Fibroblast of villous mesenchyme (primary cell): ENCODE results near the gene SETD7. TPM values are rescaled to one million over a fixed set of nuclear protein-coding genes. Genes with fewer than 3 reads are reported as not detected.
A peak's percentile ranks its signal among the peaks of the same experiment; 100 is the strongest.

ENCODE experiments used
- DNase-seq: peaks from one replicate; pipeline ENCODE4 v3.0.0-alpha.2; 2010; ENCODE audit warnings: low read depth
- H3K4me3 ChIP-seq: 2 replicates; pipeline ENCODE4 v1.5.1; 2011; ENCODE audit warnings: low read depth, mild to moderate bottlenecking, low read length
- CTCF ChIP-seq: IDR thresholded peaks from 2 replicates; pipeline ENCODE4 v1.5.1; 2012; ENCODE audit warnings: low read depth, mild to moderate bottlenecking, low read length; ENCODE audit not compliant: insufficient read depth
- total RNA-seq: library from RNA; depleted of rRNA; stranded (reverse); fragments of >200 nt; gene quantifications from 2 replicates; pipeline ENCODE4 v1.2.3, GENCODE V29; 2012

Gene SETD7
- total RNA-seq, 1 donor = 107 TPM

GRCh38 chr4:139534287-139534950 lies 21.6 kb downstream of the SETD7 start:
- DNase-seq = no peak
- H3K4me3 ChIP-seq = no peak overlapping the region
- no peak for TF ChIP-seq CTCF

- no peak for DNase-seq
- no peak for TF ChIP-seq CTCF
- no peak overlapping the region for H3K4me3 ChIP-seq
These were observed 22.5 kb downstream of the SETD7 start for GRCh38 chr4:139533511-139533910.

DNA sequence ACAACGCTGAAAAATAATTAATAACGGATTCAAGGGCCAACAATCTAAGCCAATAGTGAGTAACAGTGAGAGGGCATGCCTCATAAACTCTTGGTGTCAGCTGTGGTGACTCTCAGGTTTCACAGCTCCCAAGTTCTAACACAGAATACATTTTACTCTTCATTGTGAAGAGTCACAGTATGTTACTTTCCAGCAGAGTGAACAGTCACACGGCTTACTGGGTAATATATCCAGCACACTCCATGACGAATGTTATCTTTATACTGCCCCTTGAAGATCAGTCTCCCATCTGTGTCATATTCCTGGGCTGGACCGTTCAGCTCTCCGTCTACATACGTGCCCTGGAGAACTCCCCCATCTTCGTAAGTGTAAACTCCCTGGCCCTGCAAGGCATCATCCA lies 23.1 kb downstream of the SETD7 start:
- H3K4me3 ChIP-seq = no peak overlapping the region
- TF ChIP-seq CTCF = no peak
- DNase-seq = peak; percentile 67

DNA sequence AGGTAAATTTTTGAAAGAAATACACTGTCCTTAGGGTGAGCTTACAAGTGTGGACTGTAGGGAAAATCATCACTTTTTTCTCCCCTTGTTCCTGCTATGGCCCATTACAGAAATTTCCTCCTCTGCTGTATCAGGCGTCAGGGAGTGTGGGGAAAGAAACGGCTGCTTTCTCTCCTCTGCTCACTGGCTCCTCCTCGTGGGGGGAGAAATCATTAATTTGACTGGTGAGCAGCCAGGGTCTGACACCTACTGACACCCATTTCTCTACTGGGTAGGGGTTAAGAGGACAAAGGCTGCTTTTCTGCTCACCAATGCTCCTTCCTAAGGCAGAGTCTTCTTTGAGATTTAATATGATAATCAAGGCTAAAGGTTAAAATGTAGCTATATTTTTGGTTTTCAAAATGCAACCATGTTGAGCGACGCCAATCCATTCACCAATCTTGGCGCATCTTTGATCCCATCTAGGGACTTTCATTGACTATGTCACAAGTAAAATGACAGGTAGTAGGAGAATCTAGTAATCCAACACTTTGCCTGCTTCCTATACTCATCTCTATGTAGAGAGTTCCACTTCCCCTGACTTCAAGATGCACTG lies 25.1 kb downstream of the SETD7 start:
- H3K4me3 ChIP-seq = no peak overlapping the region
- peak; percentile 47 for DNase-seq
- TF ChIP-seq CTCF = peak; percentile 74

GRCh38 chr4:139528377-139529005 lies 27.5 kb downstream of the SETD7 start:
- TF ChIP-seq CTCF = peak; percentile 11
- H3K4me3 ChIP-seq = no peak overlapping the region
- peak; percentile 97 for DNase-seq

GRCh38 chr4:139526928-139527327 lies 29.1 kb downstream of the SETD7 start:
- no peak for DNase-seq
- no peak for TF ChIP-seq CTCF
- H3K4me3 ChIP-seq = no peak overlapping the region

DNA sequence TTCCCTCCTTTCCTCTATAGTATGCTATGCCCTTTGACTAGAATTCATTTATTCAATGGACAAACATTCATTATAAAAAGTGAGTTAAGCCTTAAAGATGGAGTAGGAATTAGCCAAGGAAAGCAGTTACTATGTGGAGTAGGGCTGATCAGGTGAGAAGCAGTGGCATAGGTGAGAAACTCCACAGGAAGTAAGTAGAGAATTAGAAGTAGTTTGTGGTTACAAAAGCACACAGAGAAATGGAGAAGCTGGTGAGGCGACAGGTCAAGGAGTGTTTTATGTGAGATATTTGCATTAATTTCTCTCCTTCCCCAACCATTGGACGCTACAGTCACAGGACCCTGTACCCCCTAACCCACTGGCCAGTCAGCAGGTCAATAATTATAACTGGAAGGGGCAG lies 30.6 kb downstream of the SETD7 start:
- H3K4me3 ChIP-seq = no peak overlapping the region
- no peak for DNase-seq
- TF ChIP-seq CTCF = no peak
